Subcutaneous abdominal adipose tissue (tissue), 5 donors: ENCODE measurements around the gene DCUN1D2.
A peak's percentile ranks its signal among the peaks of the same experiment; 100 is the strongest.

ENCODE experiments used
- H3K27ac ChIP-seq: one replicate; pipeline ENCODE4 v1.7.0; 2013; ENCODE audit warnings: low read depth, mild to moderate bottlenecking, inconsistent platforms, low read length, moderate library complexity
- H3K27me3 ChIP-seq, 5 donors: one replicate each; pipeline ENCODE4 v1.7.0; 2013; ENCODE audit warnings: low read length in 5 of 5, inconsistent platforms in 1 of 5; ENCODE audit not compliant: control insufficient read depth in 5 of 5, insufficient read depth in 4 of 5
- H3K36me3 ChIP-seq, 5 donors: one replicate each; pipeline ENCODE4 v1.7.0; 2013; ENCODE audit warnings: low read length in 5 of 5; ENCODE audit not compliant: control insufficient read depth in 5 of 5, insufficient read depth in 5 of 5
- H3K4me1 ChIP-seq, 5 donors: one replicate each; pipeline ENCODE4 v1.7.0; 2013; ENCODE audit warnings: low read length in 5 of 5, mild to moderate bottlenecking in 3 of 5, moderate library complexity in 1 of 5; ENCODE audit not compliant: control insufficient read depth in 5 of 5, insufficient read depth in 5 of 5
- H3K4me3 ChIP-seq, 5 donors: one replicate each; pipeline ENCODE4 v1.7.0; 2013; ENCODE audit warnings: low read length in 5 of 5, low read depth in 1 of 5
- H3K9ac ChIP-seq, 5 donors: one replicate each; pipeline ENCODE4 v1.7.0; 2013; ENCODE audit warnings: low read length in 5 of 5, mild to moderate bottlenecking in 4 of 5, moderate library complexity in 3 of 5
- H3K9me3 ChIP-seq, 5 donors: one replicate each; pipeline ENCODE4 v1.7.0; 2013; ENCODE audit warnings: low read length in 5 of 5; ENCODE audit not compliant: control insufficient read depth in 5 of 5
- donor health status: healthy.
- donor health status: healthy.
- donor health status: healthy.
- donor health status: healthy.
- donor health status: healthy.

The DCUN1D2 gene

DNA sequence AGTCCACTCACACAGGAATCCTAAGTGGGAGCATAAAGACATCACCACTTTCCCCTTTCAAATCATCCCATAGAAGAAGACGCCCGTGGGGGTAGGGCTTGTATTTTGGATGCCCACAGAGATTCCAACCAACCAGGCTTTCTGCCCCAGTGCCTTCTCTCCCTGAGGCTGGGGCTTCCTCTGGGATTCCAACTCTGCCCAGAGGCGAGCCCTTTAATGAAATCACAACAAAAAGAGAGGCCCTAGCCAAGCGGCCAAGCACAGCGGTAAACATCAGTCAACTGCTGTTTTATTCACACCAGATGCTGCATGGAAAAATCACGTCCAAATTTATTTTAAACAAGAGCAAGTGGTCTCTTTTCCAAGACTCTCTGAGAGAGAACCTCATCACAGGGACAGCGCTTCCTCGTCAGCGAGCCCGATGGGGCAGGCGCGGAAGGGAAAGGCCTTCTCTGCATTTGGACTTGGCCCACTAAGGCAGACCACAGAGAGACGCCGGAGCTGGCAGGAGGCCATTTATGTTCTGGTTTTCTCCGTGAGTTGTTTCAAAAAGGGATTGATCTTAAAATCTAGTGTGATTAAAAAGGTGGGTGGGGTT lies 68.7 kb downstream of the DCUN1D2 start:
- no peak overlapping the region for H3K27ac ChIP-seq
- H3K9ac ChIP-seq, result peak overlapping the region in 3 of 5 donors; percentile 0 to 64 (median 18)
- peaks cover 0 to 2% (median 0%) of the 10 kb centered on the region in 5 donors for H3K9me3 ChIP-seq
- peaks cover 0 to 12% (median 3%) of the 10 kb centered on the region in 5 donors for H3K27me3 ChIP-seq
- peak overlapping the region in 2 of 5 donors; percentile 11 to 16 for H3K4me3 ChIP-seq
- no peaks in the 10 kb centered on the region for H3K36me3 ChIP-seq
- peaks cover 0 to 12% (median 9%) of the 10 kb centered on the region in 5 donors for H3K4me1 ChIP-seq

DNA sequence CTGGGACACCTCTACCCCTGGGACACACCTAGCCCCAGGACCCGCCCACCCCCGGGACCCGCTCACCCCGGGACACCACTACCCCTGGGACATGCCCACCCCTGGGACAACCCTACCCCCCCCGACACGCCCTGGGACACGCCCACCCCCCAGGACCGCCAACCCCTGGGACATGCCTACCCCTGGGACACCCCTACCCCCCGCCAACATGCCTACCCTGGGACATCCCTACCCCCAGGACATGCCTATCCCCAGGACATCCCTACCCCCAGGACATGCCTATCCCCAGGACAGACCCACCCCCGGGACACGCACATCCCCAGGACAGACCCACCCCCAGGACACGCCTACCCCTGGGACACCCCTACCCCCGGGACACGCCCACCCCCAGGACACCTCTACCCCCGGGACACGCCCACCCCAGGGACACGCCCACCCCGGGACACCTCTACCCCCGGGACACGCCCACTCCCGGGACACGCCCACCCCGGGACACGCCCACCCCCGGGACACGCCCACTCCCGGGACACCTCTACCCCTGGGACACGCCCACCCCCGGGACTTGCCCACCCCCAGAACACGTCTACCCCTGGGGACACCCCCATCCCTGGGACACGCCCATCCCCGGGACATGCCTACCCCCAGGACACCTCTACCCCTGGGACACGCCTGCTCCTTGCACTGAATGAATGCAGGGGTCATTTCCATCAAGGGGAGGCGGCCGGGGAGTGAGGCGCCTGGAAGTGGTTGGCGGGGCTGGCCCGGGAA lies 69.5 kb downstream of the DCUN1D2 start:
- peaks cover 0 to 2% (median 0%) of the 10 kb centered on the region in 5 donors for H3K9me3 ChIP-seq
- no peak overlapping the region for H3K9ac ChIP-seq
- no peak overlapping the region for H3K27ac ChIP-seq
- no peaks in the 10 kb centered on the region for H3K36me3 ChIP-seq
- H3K27me3 ChIP-seq, result peaks cover 0 to 13% (median 6%) of the 10 kb centered on the region in 5 donors
- H3K4me1 ChIP-seq, result peaks cover 0 to 12% (median 9%) of the 10 kb centered on the region in 5 donors
- peak overlapping the region in 1 of 5 donors; percentile 16 for H3K4me3 ChIP-seq

DNA sequence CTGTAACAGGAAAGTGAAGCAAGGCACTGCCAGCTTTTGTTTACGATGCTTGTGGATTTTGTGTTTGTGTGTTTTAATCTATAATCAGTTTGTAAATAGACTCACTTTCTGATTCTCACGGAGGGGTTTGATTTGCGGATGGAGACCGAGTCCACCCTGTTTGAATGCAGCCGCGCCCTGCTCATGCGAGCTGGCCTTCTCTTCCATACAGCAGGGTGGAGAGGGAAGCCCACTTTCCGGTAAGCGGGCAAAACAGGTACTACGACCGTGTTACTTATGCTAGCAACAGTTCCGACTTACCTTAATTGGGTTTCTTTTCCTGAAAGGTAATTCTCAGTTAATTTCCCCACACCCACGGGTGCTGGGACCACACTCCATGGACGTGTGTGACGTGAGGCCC lies 70.3 kb downstream of the DCUN1D2 start:
- Histone ChIP-seq H3K27me3 (peaks cover 0 to 13% (median 6%) of the 10 kb centered on the region in 5 donors), H3K9ac (no peak overlapping the region), H3K4me3 (no peak overlapping the region), H3K27ac (no peak overlapping the region), H3K36me3 (no peaks in the 10 kb centered on the region), H3K4me1 (peaks cover 0 to 12% (median 9%) of the 10 kb centered on the region in 5 donors), H3K9me3 (peaks cover 0 to 2% (median 0%) of the 10 kb centered on the region in 5 donors)

DNA sequence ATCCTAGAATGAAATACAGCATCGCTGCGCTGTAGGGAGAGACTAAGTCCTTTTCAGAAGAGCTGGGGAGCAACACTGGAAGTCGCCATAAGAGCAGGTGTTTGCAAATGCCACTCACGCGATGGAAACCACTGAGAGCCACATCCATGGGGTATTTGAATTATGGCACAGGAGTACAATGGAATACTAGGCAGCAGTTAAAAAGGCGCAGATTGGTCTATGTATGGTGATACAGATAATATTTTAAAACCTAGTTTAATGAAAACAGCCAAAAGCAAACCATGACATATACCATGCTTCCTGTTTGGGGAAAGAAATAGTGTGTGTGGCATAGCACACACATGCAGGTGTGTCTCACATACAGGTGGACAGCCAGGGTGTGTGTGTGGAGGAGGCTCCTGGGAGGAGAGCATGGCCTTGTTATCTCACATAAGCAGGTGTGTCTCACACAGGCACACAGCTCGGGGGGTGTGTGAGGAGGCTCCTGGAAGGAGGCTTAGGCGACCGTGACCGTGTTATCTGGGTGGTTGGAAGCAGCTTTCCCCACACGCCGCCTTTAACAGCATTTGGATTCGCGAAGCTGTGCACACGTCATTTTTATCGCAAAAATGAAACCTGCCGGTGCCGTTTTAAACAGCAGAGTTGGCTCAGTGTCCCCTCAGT lies 70.8 kb downstream of the DCUN1D2 start:
- no peak overlapping the region for H3K27ac ChIP-seq
- H3K9me3 ChIP-seq, result peaks cover 0 to 2% (median 0%) of the 10 kb centered on the region in 5 donors
- no peak overlapping the region for H3K9ac ChIP-seq
- H3K27me3 ChIP-seq, result peaks cover 0 to 13% (median 6%) of the 10 kb centered on the region in 5 donors
- H3K4me3 ChIP-seq, result no peak overlapping the region
- H3K4me1 ChIP-seq, result peaks cover 0 to 12% (median 9%) of the 10 kb centered on the region in 5 donors
- no peaks in the 10 kb centered on the region for H3K36me3 ChIP-seq

DNA sequence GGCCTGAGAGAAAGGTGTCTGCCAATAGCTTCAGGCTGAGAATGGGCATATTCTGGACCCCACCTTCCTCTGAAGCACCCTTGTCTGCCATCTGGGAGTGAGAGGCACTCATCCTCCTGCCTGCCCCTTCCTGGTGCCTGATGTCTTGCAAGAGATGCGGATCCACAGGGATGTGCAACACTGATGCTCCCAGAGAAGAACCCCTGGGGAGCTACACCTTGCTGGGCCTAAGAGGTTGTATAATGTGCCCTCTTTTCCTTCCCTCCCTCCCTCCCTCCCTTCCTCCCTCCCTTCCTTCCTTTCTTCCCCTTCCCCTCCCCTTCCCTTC lies 71.8 kb downstream of the DCUN1D2 start:
- no peaks in the 10 kb centered on the region for H3K36me3 ChIP-seq
- no peak overlapping the region for H3K9ac ChIP-seq
- H3K27ac ChIP-seq, result no peak overlapping the region
- peaks cover 0 to 12% (median 9%) of the 10 kb centered on the region in 5 donors for H3K4me1 ChIP-seq
- no peak overlapping the region for H3K4me3 ChIP-seq
- H3K9me3 ChIP-seq, result peaks cover 0 to 2% (median 0%) of the 10 kb centered on the region in 5 donors
- peaks cover 0 to 17% (median 6%) of the 10 kb centered on the region in 5 donors for H3K27me3 ChIP-seq

DNA sequence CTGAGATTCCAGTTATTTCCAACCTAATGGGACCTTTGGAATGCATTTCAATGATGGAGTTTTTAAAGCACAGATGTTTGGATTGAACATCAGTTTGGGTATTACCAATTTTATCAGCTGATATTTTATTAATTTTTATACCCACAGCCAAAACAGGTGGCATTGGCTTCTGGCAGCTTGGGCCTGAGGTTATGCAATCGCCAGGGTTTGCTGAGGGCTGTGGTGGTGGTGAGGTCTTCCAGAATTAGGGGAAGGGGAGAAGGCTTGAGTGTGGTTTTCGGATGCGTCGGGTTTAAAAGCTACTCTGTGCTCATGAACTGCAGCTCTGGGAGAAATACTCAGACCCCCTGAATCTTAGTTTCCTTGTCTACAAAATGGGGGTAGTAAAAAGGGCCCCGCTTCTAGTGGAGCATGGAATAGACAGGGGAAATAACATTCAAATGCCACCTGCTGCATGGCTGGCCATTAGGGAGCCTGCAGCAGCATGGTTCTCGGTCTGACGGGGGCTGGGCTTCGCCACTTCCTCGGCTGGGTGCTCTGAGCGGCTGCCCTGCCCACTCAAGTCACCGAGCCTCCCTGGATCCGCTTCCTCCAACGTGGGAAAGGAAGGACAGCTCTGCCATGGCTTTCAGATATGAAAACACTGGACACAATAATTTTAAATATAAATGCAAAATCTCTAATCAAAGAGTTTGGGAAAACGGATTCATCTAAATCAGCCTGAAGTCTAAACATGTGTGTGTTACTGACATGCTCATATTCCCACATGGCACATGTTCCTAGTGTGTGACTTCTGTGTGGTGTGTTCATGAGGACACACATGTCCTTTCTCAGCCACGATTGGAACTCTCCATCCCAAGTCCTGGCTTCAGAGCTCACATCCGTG lies 72.4 kb downstream of the DCUN1D2 start:
- peaks cover 0 to 12% (median 9%) of the 10 kb centered on the region in 5 donors for H3K4me1 ChIP-seq
- no peak overlapping the region for H3K4me3 ChIP-seq
- H3K9ac ChIP-seq, result no peak overlapping the region
- no peaks in the 10 kb centered on the region for H3K36me3 ChIP-seq
- peaks cover 0 to 2% (median 0%) of the 10 kb centered on the region in 5 donors for H3K9me3 ChIP-seq
- peaks cover 0 to 20% (median 6%) of the 10 kb centered on the region in 5 donors for H3K27me3 ChIP-seq
- no peak overlapping the region for H3K27ac ChIP-seq

DNA sequence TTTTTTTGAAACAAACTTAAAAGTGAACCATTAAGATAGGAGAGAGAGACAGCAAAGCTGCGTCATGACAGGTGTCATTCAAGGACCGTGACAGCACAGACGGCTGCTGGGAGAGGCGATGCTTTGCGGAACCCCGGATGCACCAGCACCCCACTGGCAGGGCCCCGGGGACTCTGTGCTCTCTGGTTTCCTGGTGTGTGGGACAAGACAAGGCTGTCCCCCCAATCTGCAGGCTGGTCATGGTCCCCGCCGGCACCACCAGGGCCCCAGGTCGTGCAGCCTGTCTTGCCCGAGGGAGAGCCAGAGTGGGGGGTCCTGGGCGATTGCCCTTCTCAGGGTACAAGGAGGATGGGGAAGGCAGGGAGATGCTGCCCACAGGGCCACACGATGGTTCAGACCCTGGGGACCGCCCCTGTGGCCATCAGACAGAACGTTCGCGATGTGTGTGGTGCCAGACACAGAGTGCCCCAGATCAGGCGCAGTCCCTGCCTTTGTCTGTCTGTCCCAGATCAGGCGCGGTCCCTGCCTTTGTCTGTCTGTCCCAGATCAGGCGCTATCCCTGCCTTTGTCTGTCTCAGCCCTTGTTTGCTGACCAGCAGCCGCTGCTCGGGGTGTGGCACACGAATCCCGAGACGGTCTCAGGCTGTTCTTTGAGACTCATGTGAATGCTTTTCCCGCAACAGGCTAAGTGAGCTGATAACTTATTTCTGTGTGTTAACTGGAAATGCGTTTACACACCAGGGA lies 73.3 kb downstream of the DCUN1D2 start:
- Histone ChIP-seq H3K36me3 (no peaks in the 10 kb centered on the region), H3K4me1 (peaks cover 0 to 10% (median 8%) of the 10 kb centered on the region in 5 donors), H3K27me3 (peaks cover 0 to 20% (median 6%) of the 10 kb centered on the region in 5 donors), H3K9me3 (peaks cover 0 to 2% (median 0%) of the 10 kb centered on the region in 5 donors), H3K4me3 (no peak overlapping the region), H3K27ac (no peak overlapping the region), H3K9ac (no peak overlapping the region)

DNA sequence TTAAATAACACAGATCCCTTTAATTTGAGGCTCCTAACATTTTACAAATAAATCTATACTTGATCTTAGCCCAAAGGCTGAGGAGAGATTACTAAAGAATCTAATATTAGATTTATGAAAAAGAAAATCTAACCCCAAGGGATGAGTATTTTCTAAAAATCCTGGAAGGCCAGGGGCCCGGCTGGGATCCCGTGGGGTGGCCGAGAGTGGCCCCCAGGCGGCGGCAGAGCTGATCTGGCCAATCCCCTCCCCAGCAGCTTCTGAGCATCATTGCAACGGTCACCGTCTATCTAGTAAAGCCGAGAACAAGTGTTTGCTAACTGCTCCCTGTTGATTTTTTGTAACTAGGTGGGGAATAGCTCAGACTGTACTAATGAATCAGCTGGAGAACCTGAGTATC lies 74.7 kb downstream of the DCUN1D2 start:
- Histone ChIP-seq H3K27me3 (peaks cover 1 to 26% (median 13%) of the 10 kb centered on the region in 5 donors), H3K36me3 (no peaks in the 10 kb centered on the region), H3K9me3 (peaks cover 0 to 2% (median 0%) of the 10 kb centered on the region in 5 donors), H3K4me3 (no peak overlapping the region), H3K27ac (no peak overlapping the region), H3K4me1 (no peaks in the 10 kb centered on the region), H3K9ac (no peak overlapping the region)

DNA sequence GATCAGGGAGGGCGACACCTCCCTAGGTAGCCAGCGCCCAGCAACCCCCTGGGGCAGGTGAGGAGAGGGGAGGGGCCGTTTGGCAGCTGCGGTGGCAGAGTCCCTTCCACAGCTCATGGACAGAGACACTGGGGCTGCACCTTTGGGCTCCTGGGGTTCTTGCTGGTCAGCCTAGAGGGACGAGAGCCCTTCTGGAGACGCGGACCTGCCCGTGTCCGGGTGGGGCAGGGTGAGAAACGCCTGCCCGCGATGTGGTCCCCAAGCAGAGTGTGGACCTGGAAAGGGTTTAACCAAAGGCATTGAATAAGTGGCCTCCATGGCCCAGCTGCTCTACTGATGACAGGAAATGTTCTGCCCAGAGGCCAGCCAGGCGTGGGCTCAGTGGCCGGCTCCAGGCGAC lies 75.5 kb downstream of the DCUN1D2 start:
- Histone ChIP-seq H3K27ac (no peak overlapping the region), H3K4me3 (no peak overlapping the region), H3K9ac (no peak overlapping the region), H3K9me3 (peaks cover 0 to 2% (median 0%) of the 10 kb centered on the region in 5 donors), H3K36me3 (no peaks in the 10 kb centered on the region), H3K27me3 (peaks cover 2 to 30% (median 16%) of the 10 kb centered on the region in 5 donors), H3K4me1 (no peaks in the 10 kb centered on the region)
